LNCAP (cell line): Measurements from ENCODE around the gene PLXNB2.

Source experiments
- TF ChIP-seq, protein P1 (sequence below): fragments of 450-650 bp; IDR thresholded peaks from 2 replicates; pipeline ENCODE4 v1.5.1; 2017; ENCODE audit warnings: mild to moderate bottlenecking

PLXNB2 gene

DNA sequence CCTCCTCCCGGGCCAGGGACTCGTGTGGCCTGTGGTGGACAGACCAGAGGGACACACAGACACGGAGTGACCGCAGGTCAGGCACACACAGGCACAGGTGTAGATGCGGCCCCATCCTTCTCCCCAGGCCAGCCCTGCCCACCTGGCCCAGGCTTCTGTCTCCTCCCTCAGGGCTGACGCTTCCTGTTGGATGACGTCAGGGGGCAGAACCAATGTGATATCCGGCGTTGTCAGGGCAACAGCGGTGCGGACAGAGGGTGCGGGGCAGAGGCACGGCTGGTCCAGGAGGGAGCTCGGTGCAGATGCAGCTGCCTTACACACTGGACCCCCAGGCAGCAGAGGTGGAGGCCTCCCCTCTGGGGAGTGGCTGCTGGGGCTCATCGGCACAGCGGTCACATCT lies 59.7 kb downstream of the PLXNB2 start:
- TF ChIP-seq, protein P1, sequence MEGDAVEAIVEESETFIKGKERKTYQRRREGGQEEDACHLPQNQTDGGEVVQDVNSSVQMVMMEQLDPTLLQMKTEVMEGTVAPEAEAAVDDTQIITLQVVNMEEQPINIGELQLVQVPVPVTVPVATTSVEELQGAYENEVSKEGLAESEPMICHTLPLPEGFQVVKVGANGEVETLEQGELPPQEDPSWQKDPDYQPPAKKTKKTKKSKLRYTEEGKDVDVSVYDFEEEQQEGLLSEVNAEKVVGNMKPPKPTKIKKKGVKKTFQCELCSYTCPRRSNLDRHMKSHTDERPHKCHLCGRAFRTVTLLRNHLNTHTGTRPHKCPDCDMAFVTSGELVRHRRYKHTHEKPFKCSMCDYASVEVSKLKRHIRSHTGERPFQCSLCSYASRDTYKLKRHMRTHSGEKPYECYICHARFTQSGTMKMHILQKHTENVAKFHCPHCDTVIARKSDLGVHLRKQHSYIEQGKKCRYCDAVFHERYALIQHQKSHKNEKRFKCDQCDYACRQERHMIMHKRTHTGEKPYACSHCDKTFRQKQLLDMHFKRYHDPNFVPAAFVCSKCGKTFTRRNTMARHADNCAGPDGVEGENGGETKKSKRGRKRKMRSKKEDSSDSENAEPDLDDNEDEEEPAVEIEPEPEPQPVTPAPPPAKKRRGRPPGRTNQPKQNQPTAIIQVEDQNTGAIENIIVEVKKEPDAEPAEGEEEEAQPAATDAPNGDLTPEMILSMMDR: no peak

DNA sequence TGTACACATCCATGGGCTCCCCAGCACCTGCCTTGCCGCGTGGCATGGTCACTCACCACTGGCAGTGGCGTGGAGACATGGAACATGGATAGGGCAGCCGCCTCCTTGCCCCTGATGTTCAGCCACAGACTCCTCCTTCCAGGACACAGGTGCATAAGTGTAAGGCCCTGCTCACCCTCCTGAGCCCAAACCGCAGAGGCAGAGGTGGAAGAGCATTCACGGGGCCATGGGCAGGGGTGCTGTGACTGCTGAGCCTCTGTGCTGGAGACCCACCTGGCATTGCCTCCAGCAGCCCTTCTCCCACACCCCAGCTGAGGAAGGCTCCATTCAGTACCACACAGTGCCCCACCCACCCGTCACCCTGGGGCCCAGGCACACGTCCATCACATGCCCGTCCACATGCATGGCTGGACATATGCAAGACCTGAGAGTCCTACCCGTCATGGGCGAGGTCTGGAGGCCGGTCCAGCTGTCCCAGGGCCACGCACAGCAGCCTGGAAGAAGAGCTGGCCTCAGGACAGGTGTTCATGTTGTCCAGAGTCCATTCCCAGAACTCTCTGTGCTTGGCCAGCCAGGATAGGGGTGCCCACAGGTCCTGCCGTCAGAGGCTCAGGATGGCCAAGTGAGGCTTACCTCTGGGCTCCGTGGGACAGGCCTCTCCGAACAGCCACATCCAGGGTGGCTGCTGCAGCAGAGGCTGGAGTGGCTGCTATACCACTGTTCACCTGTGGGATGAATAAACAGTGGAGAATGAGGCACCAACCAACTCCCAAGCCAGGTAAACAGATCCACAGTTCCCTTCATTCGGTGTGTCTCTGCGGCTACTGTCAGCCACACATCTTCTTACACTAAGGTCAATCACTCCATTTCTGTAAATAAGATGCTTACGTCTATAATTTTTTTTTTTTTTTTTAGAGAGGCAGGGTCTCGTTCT lies 60.9 kb downstream of the PLXNB2 start:
- TF ChIP-seq, protein P1: no peak

DNA sequence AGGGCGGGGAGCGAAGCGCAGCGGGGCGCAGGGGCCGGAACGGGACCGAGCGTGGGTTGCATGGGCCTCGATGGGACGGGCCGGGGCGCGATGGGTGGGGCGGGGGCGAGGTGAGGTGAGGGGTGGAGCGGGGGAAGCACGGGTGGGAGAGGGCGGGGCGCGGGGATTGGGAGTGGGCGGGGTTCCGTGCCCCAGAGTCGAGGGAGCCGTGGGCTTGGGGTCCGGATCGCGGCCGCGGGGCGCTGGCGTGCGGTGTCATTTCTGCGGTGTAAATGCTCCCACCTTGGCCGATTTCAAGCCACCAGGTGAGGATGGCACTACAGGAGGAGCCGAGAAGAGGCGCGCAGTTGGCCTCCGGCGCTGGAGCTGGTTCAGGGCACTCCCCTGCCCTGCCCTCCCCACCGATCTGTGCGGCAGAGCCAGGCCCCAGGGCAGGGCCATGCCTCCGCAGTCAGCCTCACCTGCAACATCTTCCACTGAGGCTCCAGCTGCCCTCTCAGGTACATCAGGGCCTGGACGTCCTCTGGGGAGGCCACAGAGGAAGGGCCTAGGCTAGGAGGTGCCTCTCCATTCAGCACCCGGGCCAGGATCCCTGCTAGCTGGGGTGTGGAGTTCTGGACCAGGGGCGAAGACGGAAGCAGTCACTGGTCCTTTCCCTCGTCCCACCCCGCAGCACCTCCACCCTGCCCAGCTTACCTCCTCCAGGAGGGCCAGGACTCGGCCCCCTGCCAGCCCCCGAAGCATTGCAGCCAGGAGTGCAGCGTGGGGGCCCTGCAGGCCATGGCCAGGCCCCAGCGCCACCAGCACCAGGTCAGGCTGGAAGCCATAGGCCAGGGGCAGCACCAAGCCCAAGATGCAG lies 62.0 kb downstream of the PLXNB2 start:
- TF ChIP-seq, protein P1: no peak

DNA sequence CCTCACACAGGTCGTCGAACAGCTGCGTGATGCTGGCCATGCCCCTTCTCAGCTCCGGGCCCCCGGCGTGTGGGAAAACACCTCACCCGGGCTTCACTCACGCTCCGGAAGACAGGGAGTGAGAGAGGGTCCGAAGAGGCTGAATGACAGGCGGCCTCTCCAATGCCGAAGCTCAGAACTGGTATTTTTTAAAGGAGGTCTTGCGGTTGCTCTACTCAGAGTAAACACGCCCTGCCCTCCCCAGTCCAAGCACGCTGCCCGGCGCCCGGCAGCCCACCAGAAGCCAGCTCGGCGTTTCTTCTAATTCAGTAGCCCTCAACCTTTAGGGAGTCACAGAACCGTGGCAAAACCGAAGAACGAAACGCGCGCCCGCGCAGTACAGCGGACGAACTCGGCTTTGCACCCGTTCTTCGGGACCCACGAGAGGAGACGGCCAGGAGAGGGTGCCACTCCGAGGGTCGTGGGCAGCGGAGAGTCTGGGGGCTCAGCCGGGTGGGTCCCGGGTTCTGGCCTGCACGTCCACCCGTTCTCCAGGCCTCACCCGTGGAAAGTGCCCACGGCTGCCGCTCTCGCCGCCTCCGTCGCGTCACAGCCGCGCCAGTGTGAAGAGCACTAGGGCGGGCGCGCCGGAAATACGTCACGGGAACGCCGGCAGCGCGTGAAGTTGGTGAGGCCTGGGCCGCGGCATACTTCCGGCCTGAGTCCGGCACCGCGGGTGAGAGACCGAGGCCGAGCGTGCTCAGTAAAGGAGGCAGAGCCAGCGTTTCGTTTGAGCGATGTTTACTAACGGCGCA lies 62.8 kb downstream of the PLXNB2 start, which contains the start of gene TUBGCP6:
Gene TUBGCP6, minus strand, starts transcription at position 604 of the 794 bp plus-strand sequence. Its CDS starts 564 bp downstream, at position 40.
- TF ChIP-seq, protein P1: no peak

DNA sequence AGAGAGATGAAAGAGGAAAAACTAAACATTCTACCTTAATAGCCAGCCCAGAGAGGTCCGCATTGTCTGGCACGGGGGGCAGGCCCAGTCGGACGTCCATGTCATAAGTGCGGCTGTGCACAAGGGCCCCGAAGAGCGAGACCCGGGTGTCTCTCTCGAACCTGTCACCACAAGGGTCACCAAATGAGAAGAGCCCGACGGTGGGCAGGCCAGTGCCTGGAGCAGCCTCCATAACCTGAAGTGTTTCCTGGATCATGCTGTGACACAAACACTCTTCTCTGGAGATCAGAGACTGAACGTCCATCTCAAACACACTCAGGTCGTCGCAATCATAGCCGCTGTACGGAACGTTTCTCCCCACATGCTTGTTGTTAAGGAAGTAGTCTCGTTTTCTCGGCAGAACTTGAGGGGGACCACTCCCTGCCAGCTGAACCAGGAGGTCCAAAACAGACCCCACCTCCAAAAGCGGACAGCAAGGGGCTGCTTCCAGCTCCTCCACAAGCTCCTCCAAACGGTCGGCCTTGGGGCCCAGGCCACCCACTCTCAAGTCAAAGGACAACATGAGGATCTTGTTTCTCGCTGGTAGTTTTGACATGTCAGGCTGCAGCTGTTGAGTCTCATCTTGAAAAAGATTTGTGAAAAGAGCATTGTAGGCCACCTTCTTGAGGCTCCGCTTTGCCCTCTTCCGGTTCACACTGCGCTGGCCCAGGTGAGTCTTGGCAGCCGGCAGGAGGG lies 63.6 kb downstream of the PLXNB2 start:
- TF ChIP-seq, protein P1: no peak

DNA sequence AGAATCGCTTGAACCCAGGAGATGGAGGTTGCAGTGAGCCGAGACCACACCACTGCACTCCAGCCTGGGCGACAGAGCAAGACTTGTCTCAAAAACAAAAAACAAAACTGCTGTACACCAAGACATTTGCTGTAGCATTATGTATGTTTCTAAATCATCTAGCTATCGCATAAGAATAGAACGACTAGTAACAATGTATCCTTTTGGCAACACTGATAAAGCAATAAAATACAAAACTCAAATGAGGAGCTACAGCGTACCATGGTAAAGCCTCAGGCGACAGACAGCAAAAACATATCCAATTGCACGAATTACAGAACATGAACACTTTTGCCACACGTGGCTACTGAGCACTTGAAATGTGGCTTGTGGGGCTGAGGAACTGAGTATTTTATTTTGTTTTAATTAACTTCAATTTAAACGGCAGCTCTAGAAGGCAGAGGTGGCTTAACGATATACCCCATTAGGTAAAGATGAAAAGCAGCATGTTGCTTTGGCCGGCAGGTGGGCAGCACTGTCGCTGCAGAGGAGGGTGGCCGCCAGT lies 65.0 kb downstream of the PLXNB2 start:
- TF ChIP-seq, protein P1: no peak
